GM12865 (cell line): ENCODE results near the gene BTBD6.

ENCODE experiments used
- DNase-seq: peaks from one replicate; pipeline ENCODE4 v3.0.0; 2010; ENCODE audit warnings: low read depth
- H3K4me3 ChIP-seq: 2 replicates; pipeline ENCODE4 v1.5.1; 2011; ENCODE audit warnings: mild to moderate bottlenecking, low read depth, low read length, control low read depth
- TF ChIP-seq, protein P1 (sequence below): IDR thresholded peaks from 2 replicates; pipeline ENCODE4 v1.5.1; 2011; ENCODE audit warnings: low read length, control low read depth, low read depth, inconsistent platforms; ENCODE audit not compliant: insufficient read depth; ENCODE audit errors: missing control alignments

The BTBD6 gene

DNA sequence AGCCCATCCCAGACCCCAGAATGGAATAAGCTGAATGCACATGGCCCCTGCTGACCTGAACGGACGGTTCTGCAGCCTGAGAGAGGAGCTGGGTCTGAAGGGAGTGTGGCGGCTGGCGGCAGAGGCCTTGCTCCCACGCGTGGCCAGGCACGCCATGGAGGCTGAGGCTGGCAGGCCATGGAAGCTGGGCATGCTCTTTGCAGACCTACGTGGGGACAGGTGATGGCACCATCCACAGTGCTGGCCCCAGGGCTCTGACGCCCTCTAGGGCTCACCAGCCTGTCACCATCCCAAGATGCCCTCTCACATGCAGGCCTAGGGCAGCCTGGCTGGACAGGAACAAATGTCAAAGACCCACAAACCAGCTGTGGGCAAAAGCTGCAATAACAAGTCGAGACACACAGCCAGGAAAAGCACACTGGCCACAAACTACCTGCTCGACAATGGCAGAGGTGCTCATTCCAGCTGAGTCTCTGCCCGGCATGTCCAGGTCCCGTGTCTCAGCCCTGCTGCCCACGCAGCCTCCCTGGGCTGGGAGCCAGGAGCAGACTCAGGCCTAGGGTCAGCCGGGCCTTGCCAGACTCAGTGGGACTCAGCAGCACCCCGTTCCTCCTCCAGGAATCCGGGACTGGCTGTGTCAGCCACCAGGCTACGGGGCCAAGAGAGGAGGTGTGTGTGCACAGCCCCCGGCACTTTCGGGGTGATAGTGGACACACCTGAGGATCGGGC, 19.7 kb downstream of the BTBD6 start:
- DNase-seq: no peak
- H3K4me3 ChIP-seq: no peak overlapping the region
- TF ChIP-seq, protein P1, sequence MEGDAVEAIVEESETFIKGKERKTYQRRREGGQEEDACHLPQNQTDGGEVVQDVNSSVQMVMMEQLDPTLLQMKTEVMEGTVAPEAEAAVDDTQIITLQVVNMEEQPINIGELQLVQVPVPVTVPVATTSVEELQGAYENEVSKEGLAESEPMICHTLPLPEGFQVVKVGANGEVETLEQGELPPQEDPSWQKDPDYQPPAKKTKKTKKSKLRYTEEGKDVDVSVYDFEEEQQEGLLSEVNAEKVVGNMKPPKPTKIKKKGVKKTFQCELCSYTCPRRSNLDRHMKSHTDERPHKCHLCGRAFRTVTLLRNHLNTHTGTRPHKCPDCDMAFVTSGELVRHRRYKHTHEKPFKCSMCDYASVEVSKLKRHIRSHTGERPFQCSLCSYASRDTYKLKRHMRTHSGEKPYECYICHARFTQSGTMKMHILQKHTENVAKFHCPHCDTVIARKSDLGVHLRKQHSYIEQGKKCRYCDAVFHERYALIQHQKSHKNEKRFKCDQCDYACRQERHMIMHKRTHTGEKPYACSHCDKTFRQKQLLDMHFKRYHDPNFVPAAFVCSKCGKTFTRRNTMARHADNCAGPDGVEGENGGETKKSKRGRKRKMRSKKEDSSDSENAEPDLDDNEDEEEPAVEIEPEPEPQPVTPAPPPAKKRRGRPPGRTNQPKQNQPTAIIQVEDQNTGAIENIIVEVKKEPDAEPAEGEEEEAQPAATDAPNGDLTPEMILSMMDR: no peak

- TF ChIP-seq, protein P1: no peak
- no peak for DNase-seq
- no peak overlapping the region for H3K4me3 ChIP-seq
These were observed 20.5 kb downstream of the BTBD6 start for GRCh38 chr14:105268736-105269354.

DNA sequence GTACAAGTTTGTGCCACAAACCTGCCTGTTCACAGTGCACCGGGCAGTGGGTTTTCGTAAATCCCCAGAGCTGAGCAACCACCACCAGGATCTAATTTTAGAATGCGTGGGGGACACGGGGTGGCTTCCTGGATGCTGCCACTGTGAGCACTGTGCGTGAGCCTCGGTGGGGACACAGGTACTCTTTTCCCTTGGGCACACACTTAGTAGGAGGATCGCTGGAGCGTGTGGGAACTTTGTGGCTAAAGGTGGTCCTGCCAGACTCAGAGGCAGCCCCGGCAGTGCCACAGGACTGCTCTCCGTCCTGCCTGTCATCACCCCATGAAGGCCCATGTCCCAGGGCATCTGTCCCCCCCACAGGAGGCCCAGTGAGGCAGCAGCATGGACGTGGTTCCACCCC, 21.1 kb downstream of the BTBD6 start:
- H3K4me3 ChIP-seq: no peak overlapping the region
- TF ChIP-seq, protein P1: no peak
- DNase-seq: no peak

DNA sequence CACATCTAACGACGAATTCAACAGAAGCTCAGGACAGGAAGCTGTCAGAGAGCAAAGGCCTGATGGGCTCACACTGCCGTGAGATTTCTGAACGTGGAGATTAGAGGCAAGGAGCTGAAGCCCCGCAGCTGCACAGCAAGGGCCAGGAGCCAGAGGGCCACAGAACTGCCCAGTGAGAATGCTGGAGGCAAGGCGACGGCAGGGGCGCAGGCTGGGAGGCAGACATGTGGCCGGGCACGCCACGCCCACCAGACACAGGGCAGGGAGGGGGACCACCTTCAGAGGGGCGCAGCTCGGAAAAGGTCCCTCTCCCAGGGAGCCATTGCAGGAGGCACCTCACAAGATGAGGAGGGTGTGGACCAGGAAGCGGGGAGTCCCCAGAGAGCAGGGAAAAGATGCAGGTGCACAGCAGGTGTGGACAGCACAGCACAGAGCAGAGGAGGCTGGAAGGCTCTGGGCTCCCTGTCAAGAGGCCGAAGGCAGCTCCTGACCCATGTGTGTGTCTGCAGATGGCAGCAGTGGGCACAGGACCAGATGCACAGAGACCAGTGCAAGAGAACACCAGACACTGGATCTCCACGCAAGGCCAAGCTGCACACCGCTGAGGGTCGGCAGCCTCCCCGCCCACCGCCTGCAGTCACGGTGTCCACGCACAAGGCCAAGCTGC, 23.0 kb downstream of the BTBD6 start:
- TF ChIP-seq, protein P1: no peak
- H3K4me3 ChIP-seq: no peak overlapping the region
- DNase-seq: no peak

- H3K4me3 ChIP-seq: no peak overlapping the region
- DNase-seq: no peak
- TF ChIP-seq, protein P1: no peak
These were observed 24.3 kb downstream of the BTBD6 start for GRCh38 chr14:105272623-105273022.

- no peak for DNase-seq
- TF ChIP-seq, protein P1: no peak
- H3K4me3 ChIP-seq: no peak overlapping the region
These were observed 24.7 kb downstream of the BTBD6 start for GRCh38 chr14:105273062-105273461.
